ENCODE measurements around the gene TRIM40.
"Not testable (repeated sequence)": the region's sequence is repeated elsewhere in the genome, so short reads cannot be mapped to it uniquely, and the experiment has no call there.

The TRIM40 gene

GRCh38 chr6:30113003-30113759, 22.8 kb upstream of the TRIM40 start, which contains the start of gene TRIM31:
Gene TRIM31 (minus strand): TSS chr6:30113090. CDS start chr6:30112805, 285 bp downstream.
- DNase-seq (ENCODE audit: low read depth in 2 of 2) = no peak

DNA sequence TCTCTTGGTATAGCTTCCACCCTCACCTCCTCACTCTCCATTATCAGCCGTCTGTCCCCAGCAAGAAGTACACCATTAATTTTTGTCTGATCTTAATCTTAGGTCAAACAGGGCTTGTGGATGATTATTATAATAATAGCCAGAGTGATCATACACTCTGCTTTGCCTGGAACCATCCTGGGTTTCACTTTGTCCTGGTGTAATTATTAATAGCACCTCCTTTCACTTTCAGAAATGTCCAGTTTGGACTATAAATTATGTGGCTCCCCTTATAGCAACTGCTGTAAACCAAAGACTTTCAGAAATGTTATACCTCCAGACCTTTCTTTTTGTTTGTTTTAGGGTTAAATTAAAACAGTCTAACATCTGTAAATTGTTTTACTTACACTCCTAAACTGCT, 22.1 kb upstream of the TRIM40 start:
- DNase-seq (ENCODE audit: low read depth in 2 of 2) = no peak

- no peak for DNase-seq (ENCODE audit: low read depth in 2 of 2)
These were observed 19.2 kb upstream of the TRIM40 start for GRCh38 chr6:30116724-30117123.

DNA sequence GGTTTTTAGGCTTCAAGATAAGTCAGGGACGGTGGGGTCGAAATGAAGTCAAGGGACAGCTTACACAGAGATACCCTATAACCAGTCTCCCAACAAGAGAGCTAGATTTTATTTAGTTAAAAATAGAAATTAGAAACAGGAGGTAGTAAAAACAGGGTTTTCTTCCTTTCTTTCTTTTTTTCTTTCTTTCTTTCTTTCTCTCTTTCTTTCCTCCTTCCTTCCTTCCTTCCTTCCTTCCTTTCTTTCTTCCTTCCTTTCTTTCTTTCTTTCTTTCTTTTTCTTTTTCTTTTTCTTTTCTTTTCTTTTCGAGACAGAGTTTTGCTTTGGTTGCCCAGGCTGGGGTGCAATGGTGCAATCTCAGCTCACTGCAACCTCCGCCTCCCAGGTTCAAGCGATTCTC, 17.2 kb upstream of the TRIM40 start:
- not testable (repeated sequence) for DNase-seq (ENCODE audit: low read depth in 2 of 2)

DNA sequence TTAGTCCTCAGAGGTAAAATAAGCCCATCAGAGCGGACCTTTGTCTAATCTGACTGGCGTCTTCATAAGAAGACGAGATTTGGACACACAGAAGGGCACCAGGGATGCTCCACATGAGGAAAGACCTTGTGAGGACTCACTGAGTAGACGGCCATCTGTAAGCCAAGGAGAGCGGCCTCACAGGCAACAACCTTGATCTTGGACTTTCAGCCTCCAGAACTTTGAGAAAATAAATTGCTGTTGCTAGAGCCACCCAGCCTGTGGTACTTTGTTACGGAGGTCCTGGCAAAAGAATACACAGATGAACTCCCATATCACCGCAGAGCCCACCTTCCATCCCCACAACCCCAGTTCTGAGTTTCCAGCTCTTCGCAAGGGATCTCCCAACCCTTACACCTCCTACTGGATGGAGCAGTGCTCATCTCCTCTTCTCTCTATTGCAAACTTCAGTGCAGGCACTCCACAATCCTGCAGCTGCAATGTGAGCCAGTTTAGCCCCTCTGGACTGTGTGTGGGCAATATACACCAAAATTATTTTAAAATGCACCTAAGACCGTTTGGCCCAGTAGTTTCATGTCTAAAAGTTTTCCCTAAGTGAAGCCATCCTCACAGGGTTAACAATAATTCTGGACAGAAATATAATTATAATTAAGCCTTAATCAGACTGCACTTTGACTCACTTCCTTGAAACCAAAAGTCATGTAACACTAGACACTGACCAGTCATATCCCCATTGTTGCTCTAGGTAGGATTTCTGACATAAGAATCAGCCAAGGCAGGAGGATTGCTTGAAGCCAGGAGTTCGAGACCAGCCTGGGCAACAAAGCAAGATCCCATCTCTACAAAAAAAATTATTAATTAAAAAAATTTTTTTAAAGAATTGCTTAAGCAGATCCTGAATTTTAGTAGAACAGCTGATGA, 14.2 kb upstream of the TRIM40 start:
- no peak for DNase-seq (ENCODE audit: low read depth in 2 of 2)

DNA sequence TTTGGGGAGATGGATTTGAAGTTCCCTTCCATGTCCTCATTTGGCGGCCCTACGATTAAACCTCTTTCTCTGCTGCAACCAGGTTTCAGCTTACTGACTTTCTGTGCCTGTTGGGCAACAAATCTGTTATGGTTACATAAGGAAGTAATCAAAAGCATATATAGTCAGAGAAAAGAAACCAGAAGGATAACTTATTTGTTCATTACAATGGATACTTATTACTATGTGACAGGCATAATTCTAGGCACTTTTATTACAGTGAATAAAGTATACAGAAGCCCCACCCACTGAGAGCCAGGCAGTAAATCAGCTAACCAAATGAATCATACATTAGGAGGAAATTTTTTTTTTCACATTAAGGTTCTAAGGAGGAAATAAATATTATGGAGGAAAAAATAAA, 13.4 kb upstream of the TRIM40 start:
- DNase-seq (ENCODE audit: low read depth in 2 of 2) = no peak

- no peak for DNase-seq (ENCODE audit: low read depth in 2 of 2)
These were observed 8.5 kb upstream of the TRIM40 start for GRCh38 chr6:30127238-30128093.

- DNase-seq (ENCODE audit: low read depth in 2 of 2) = no peak
These were observed 6.4 kb upstream of the TRIM40 start for GRCh38 chr6:30129265-30130178.

DNA sequence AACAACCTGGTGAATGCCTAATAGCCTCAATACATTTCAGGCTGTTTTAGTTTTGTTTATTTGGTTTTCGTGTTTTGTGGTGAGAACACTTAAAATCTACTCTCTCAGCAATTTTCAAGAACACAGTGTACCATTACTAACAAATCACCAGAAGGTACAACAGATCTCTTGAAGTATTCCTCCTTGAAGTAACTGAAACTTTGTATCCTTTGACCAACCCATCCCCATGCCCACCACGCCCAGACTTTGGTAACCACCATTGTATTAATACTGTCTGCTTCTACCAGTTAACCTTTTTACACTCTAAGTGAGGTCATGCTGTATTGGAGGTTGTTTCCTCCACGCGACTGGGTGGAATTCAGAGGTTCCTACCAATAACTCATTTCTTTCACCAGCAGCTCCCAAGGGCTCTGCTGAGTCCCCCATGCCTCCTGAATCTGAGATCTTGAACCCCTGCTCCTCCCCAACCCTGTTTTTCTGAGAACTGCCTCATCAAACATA, 5.7 kb upstream of the TRIM40 start:
- no peak for DNase-seq (ENCODE audit: low read depth in 2 of 2)

DNA sequence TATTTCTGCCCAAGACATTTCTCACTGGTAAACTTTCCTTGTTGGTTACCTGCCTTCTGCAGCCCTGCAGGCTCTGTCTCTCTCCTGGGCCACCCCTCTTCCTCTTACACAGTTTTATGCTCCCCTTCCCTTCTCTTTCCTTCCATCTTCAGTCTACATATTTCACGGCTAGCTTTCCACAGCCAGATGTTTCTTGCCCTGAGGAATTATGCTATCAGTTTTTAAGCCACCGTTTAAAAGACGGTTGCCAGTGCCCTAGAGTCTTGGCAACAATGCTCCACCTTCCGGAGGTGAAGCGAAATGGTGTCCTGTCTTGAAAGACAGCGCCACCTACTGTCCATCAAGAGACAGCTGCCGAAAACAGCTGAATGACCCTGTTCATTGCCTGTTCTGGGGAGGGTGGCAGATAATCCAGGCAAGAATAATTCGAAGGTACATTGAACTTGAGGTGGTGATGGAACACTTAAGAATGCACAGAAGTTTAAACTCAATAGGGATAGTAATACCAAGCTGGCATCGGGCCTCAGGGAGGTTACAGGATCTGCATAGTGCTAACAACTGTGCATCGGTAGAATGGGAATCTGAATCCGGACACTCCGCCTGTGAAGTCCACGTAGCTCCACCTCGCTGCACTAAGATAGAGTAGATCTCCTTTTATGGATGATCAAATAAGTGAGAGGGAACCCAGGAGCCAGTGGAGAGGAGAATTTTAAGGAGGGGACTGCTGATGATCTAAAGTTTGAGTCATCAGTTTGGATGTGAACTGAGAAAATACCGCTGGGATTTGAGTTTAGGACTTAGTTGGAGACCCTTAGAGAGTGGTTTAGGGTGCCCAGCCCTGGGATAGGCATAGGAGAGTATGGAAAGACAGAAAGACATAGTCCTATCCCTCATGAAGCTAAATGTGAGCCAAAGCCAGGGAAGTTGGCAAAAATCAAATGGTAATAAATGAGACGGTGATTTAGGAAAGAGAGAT, 4.8 kb upstream of the TRIM40 start:
- DNase-seq (ENCODE audit: low read depth in 2 of 2) = peak; percentile 34 to 44

GRCh38 chr6:30131947-30132497, 3.9 kb upstream of the TRIM40 start:
- DNase-seq (ENCODE audit: low read depth in 2 of 2) = no peak

DNA sequence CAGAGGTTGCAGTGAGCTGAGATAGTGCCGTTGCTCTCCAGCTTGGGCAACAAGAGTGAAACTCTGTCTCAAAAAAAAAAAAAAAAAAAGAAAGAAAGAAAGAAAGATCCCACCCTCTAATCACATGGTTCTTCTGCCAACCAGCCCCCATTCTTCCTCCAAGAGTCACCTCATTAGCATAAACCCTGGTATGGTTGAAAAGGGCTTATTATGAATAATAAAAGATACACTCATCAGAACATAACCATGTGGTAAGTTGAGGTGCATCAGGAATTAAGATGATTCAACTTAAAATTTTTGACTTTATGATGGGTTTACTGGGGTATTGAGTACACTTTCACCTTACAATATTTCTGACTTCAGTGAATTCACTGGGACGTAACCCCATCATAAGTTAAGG, 793 bp upstream of the TRIM40 start:
- DNase-seq (ENCODE audit: low read depth in 2 of 2) = no peak

DNA sequence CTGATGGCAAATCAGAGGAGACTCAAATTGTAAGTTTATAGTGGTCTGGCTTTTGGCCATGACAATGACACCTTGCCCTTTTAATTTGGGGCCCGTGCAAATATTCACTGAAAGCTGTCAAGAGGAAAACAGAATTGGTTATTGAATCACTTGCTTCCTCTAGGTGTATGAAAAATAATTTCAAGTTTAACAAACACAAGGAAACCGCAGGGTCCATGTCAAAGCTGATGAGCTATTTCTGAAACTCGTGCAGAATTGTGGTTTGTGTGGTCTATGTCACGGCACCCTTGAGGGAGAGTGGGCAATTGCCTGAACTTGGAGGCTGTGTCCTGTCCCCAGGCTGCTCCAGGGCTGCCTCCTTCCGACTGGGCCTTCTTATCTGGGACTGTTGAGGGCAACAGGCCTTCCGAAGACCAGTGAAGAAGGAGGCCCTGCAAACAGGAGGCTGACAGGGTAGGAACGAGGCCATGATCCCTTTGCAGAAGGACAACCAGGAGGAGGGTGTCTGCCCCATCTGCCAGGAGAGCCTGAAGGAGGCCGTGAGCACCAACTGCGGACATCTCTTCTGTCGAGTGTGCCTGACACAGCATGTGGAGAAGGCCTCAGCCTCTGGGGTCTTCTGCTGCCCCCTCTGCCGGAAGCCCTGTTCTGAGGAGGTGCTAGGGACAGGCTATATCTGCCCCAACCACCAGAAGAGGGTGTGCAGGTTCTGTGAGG, 788 bp downstream of the TRIM40 start:
- no peak for DNase-seq (ENCODE audit: low read depth in 2 of 2)

- not testable (repeated sequence) for DNase-seq (ENCODE audit: low read depth in 2 of 2)
These were observed 4.3 kb downstream of the TRIM40 start for GRCh38 chr6:30140240-30140639.

DNA sequence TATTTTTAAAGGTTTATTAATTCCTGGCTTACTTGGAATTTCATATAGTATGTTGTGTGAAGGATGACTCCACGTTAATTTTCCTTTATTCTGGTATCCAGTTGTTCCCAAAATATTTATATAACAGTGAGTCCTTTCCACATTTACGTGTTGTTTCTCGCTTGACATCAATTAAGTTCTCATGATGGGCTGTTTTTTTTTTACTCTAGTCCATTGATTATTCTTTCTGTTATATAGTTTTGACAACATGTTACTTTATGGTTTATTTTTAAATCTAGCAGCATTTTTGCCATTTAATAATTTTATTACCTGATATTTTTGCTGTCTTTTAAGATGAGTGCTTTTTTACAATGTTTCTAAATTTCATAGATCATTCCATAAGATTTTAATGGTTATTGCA, 6.7 kb downstream of the TRIM40 start:
- no peak for DNase-seq (ENCODE audit: low read depth in 2 of 2)

- DNase-seq (ENCODE audit: low read depth in 2 of 2) = no peak
These were observed 7.8 kb downstream of the TRIM40 start for GRCh38 chr6:30143780-30144179.

- no peak for DNase-seq (ENCODE audit: low read depth in 2 of 2)
These were observed 8.9 kb downstream of the TRIM40 start for GRCh38 chr6:30144811-30145210.

DNA sequence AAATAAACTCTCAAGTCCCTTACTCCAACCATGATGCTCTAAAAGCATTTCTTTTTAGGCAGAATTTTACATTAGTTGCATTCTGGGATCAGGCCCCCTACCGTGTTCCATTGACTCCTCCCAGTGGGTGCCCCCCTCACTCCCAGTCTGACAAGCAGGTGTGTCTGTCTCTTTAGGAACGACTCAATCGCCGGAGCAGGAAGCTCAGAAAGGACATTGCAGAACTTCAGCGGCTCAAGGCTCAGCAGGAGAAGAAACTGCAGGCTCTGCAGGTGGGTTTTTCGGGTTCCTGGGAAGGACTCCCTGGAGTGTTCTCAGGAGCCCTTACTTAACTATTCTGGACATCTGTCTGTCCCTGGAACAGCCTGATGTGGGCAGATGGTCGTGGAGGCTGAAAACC, 9.9 kb downstream of the TRIM40 start:
- no peak for DNase-seq (ENCODE audit: low read depth in 2 of 2)
